GM19438 (cell line): ENCODE measurements around the gene HOXB2.
A peak's percentile ranks its signal among the peaks of the same experiment; 100 is the strongest.
"Not testable (repeated sequence)": the region's sequence is repeated elsewhere in the genome, so short reads cannot be mapped to it uniquely, and the experiment has no call there.

Experiments
- ATAC-seq: cut with Tn5 transposase; IDR thresholded peaks from one replicate; pipeline ENCODE4 v1.9.1; 2021; ENCODE audit warnings: low read depth; ENCODE audit not compliant: unreplicated experiment

The HOXB2 gene

DNA sequence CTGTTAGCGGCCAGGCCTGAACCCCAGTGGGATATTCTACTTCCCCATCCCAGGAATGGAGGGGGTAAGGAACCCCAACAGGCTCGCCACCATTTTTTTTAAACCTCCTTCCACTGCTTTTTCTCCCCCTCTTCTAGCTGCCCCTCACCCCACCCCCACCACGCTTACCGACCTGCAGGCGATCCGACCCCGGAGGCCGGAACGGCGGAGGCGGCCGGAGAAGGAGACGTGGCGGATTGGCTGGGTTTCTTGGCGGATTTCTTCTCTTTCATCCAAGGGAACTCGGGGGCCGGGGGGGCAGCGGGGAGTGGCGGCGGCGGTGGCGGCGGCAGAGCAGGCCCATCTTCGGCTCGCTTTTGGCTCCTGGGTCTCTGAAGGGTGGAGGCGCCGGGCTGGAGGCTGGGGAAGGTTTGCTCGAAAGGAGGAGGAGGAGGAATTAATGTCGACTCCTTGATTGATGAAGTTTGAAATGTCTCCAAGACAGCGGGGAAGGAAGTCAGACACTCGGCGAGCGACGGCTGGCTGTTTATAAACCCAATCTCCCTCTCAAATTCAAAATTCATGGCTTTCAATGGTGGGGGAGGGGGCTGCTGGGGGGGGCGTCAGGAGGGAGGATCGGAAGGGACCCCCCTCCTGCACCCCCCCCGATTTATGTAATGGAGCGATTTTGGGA is 424 bp downstream of the HOXB2 start:
- ATAC-seq = no peak

GRCh38 chr17:48543854-48544348 is 1.0 kb downstream of the HOXB2 start:
- ATAC-seq = peak; percentile 32

DNA sequence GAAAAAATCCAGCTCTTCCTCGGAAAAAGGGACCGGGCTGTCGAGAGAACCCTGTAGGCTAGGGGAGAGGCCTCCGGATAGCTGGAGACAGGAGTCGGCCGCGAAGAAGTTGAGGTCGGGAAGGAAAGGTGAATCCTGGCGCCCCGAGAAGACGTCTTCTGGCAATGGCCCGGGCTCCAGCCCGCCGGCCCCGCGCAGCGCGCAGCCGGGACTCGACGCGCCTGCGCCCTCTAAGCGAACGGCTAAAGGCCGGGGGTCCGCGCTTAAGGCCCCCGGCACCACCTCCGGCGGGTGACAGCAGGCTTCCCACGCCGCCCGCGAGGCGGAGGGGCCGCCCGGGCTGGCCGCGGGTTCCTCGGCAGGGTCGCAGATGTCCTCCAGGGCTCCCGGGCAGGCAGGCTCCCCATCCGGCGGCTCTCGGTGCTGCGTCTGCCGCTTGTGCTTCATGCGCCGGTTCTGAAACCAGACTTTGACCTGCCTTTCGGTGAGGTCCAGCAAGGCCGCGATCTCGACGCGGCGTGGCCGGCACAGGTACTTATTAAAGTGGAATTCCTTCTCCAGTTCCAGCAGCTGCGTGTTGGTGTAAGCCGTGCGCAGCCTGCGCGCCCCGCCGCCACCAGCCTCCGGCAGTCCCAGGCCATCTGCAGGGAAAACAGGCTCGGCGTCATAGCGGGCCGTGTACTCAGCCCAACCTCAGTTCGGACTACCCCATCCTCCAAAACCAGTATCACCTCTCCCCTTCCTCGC is 1.6 kb downstream of the HOXB2 start:
- peak; percentile 52 for ATAC-seq

DNA sequence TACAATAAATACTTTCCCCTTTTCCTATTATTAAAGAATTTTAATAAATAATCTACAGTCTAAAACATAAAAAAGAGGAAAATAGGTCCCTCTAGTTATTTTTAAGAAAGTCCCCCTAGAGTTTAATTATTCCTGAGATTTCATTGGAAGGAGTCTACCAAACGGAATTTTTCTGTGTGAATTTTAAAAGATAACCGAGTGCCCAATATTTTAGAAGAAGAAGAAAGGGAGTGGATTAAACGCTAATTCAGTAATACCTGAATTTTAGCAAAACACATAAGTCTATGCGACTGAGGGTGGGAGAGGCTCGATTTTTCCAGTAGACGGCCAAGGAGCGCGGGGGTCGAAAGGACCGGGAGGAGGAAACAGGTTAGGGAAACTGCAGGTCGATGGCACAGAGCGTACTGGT is 2.2 kb downstream of the HOXB2 start:
- no peak for ATAC-seq

DNA sequence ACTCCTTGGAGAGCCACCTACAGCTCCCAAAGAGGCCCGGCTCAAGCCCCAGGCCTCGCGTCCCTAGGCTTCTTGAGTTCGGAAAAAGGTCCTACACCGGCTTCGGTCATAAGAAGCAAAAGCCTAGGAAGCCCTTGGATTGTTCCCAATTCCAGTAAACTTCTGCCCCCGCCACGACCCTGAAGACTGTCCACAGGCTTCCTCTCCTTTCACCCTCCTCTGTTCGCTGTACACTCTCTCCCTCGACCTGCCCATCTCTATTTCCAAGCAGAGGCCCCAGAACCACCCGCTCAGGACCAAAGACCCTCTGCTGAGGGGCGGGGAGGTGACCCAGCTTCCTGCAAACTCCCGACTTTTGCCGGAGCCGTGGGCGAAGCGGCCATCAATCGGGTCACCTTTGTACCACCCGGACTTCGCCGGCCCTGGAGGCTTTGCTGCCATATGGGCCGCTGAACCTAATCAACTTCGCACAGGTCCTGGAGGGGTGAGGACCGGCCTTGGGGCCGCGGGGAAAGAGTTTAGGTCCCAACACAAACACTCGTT is 2.7 kb downstream of the HOXB2 start:
- ATAC-seq = no peak

- no peak for ATAC-seq
Observed at GRCh38 chr17:48541577-48542113, 3.3 kb downstream of the HOXB2 start.

DNA sequence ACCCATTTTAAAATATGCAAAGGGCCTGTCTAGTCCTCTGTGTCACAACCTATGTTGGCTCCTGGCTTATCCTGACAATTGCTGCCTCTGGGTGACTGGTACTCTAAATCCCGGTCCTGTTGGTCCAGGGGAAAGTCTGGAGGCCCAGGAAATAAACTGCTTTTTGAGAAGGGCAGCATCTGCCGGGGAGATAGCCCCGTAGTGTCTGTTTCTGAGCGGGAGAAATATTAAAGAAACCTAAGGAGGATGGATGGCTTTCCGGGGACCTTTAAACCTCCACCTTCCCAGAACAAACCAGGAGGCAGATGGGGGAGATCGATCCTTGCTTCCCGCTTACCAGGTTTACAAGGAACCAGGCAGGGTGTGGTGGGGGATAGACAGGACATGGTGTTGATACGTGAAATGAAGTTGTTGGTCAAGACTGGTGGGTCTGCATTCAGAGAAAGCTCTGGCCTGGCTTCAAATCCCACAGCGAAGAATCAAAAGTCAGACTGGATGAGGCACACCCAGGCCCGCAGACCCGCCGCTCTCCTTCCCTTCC is 3.8 kb downstream of the HOXB2 start:
- ATAC-seq = no peak

DNA sequence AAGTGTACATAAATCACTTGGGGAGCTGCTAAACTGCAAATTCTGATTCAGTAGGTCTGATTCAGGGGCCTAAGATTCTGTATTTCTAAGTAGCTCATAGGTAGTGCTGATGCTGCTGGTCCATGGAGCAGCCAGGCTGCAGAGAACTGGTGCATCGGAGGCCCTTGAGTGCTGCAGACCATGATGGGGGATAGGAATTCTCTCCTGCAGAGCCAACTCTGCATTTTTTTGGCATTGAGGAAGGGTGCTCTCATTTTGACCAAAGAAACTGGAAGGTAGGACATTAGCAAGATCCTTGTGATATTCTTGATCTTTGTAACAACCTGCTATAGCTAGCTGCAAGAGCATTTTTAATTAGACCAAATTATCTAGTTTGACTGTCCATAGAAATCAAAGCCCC is 4.7 kb downstream of the HOXB2 start:
- no peak for ATAC-seq

- no peak for ATAC-seq
Observed at GRCh38 chr17:48539177-48539576, 5.7 kb downstream of the HOXB2 start.

DNA sequence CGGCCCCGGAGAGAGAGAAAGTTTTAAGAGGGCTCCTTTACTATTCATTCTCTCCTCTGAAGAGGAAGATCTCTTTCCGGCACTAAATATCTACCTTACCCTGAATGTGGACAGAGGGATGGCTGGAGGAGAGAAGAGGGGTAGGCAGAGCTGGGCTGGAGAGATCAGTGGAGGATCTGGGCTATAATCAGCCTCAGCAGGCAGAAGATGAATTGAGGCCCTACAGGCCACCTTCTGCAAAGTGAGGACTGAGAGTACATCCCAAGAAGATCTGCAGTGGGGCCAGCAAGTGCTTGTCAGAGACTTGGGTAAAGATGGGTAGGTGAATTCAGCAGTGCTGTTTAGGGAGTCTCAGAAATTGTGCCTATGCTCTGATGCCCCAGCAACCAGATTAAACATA is 7.6 kb downstream of the HOXB2 start:
- ATAC-seq = no peak

GRCh38 chr17:48535793-48536559 is 8.9 kb downstream of the HOXB2 start:
- ATAC-seq = not testable (repeated sequence)

- ATAC-seq = no peak
Observed at GRCh38 chr17:48532261-48532660, 12.6 kb downstream of the HOXB2 start.

GRCh38 chr17:48530887-48531272 is 14.0 kb downstream of the HOXB2 start, which contains the start of gene HOXB1:
HOXB1 (minus strand) TSS chr17:48531011; CDS start chr17:48530904, 107 bp downstream.
- no peak for ATAC-seq

GRCh38 chr17:48530208-48530886 is 14.6 kb downstream of the HOXB2 start:
- no peak for ATAC-seq

- no peak for ATAC-seq
Observed at GRCh38 chr17:48529683-48530009, 15.3 kb downstream of the HOXB2 start.

GRCh38 chr17:48528936-48529682 is 15.8 kb downstream of the HOXB2 start:
- no peak for ATAC-seq

- no peak for ATAC-seq
Observed at GRCh38 chr17:48528153-48528935, 16.6 kb downstream of the HOXB2 start.

GRCh38 chr17:48527547-48527932 is 17.4 kb downstream of the HOXB2 start:
- no peak for ATAC-seq
